HepG2 (cell line): ENCODE data around the gene CTNNA2. TPM values are rescaled to one million over a fixed set of nuclear protein-coding genes. Genes with fewer than 3 reads are reported as not detected.

Experiments
- ATAC-seq: fragments of 200-7000 bp; cut with Tn5 transposase; 3 replicates; pipeline ENCODE4 v1.9.1; 2020; ENCODE audit warnings: mild to moderate bottlenecking, moderate library complexity
- BruUV-seq: library from RNA; stranded (reverse); fragments of 400-500 nt; replicated peaks from 2 replicates; lab custom pipeline; 2021; lab: Mats Ljungman, UMichigan
- CTCF ChIA-PET: fragments of 300-600 bp; formaldehyde crosslinking; extraction: SDS; loops from one replicate; lab custom pipeline; 2021; ENCODE audit warnings: low total read pairs, inconsistent platforms, low intra/inter-chr PET ratio; lab: Yijun Ruan, JAX
- POLR2A ChIA-PET: fragments of 350-600 bp; sonication (Branson Sonifier 250); formaldehyde crosslinking; loops from one replicate; lab custom pipeline; 2020; ENCODE audit warnings: antibody characterized with exemption, inconsistent platforms; lab: Yijun Ruan, JAX
- DNase-seq: peaks from one replicate; pipeline ENCODE4 v3.0.0-alpha.2; 2015; ENCODE audit warnings: low spot score
- FAIRE-seq: peaks from 3 replicates; lab custom pipeline; 2011; peaks lifted over from hg19 to GRCh38; lab: Jason Lieb, UNC
- H2AFZ ChIP-seq: one replicate; pipeline ENCODE4 v1.6.1; 2011; ENCODE audit warnings: low read length, inconsistent platforms
- H3K27ac ChIP-seq: fragments of 300-600 bp; 3 replicates; pipeline ENCODE4 v1.8.0; 2011; ENCODE audit warnings: mixed run types, mild to moderate bottlenecking, mixed read lengths, low read length, inconsistent platforms; ENCODE audit not compliant: insufficient read depth; ENCODE audit errors: extremely low read length
- H3K27me3 ChIP-seq, 2 experiments: fragments of 200-600 bp in 1 of 2; 2 replicates in 1 of 2; 3 replicates in 1 of 2; pipeline versions ENCODE4 v1.6.0 to v1.8.0; 2011; ENCODE audit warnings: low read length in 2 of 2, mild to moderate bottlenecking in 2 of 2, moderate library complexity in 2 of 2, inconsistent platforms in 1 of 2; ENCODE audit not compliant: insufficient read depth in 2 of 2, control insufficient read depth in 1 of 2
- H3K36me3 ChIP-seq, 2 experiments: fragments of 200-600 bp in 1 of 2; replicated peaks in 1 of 2; 2 replicates in 1 of 2; 3 replicates in 1 of 2; pipeline versions ENCODE4 v1.5.1 to v1.8.0; 2011; ENCODE audit warnings: low read length in 2 of 2, inconsistent platforms in 1 of 2; ENCODE audit not compliant: insufficient read depth in 2 of 2, control insufficient read depth in 1 of 2
- H3K4me1 ChIP-seq: 2 replicates; pipeline ENCODE4 v1.5.1; 2012; ENCODE audit warnings: low read length, inconsistent platforms; ENCODE audit not compliant: insufficient read depth
- H3K4me2 ChIP-seq: 2 replicates; pipeline ENCODE4 v1.6.0; 2011; ENCODE audit warnings: low read depth, low read length, inconsistent platforms
- H3K4me3 ChIP-seq, 3 experiments: fragments of 200-600 bp in 1 of 3; sonication (generic), shearing (Covaris generic) in 1 of 3; replicated peaks in 1 of 3; 2 replicates each; pipeline ENCODE4 v1.5.1; 2011 to 2016; ENCODE audit warnings: low read length in 3 of 3, inconsistent platforms in 2 of 3, low read depth in 2 of 3, mild to moderate bottlenecking in 2 of 3, control low read depth in 1 of 3, mixed read lengths in 1 of 3; ENCODE audit not compliant: insufficient read depth in 1 of 3
- H3K79me2 ChIP-seq: one replicate; pipeline ENCODE4 v1.6.1; 2011; ENCODE audit warnings: low read length, inconsistent platforms; ENCODE audit not compliant: insufficient read depth
- H3K9ac ChIP-seq: 2 replicates; pipeline ENCODE4 v1.6.0; 2011; ENCODE audit warnings: mild to moderate bottlenecking, low read depth, low read length, inconsistent platforms; ENCODE audit not compliant: insufficient read depth
- H3K9me3 ChIP-seq: 2 replicates; pipeline ENCODE4 v1.5.1; 2012; ENCODE audit warnings: mild to moderate bottlenecking, low read length
- H4K20me1 ChIP-seq: 2 replicates; pipeline ENCODE4 v1.6.0; 2011; ENCODE audit warnings: inconsistent platforms, mild to moderate bottlenecking, low read length, moderate library complexity; ENCODE audit not compliant: insufficient read depth
- FOXA3 ChIP-seq: IDR thresholded peaks from 2 replicates; pipeline ENCODE4 v1.6.1; 2016; ENCODE audit warnings: missing genetic modification reagents, missing compliant biosample characterization
- KDM6A ChIP-seq: IDR thresholded peaks from 2 replicates; pipeline ENCODE4 v1.6.1; 2016; ENCODE audit warnings: low read depth
- NFE2L1 ChIP-seq: sonication (generic); formaldehyde crosslinking; IDR thresholded peaks from 2 replicates; pipeline ENCODE4 v1.4.0; 2020; ENCODE audit warnings: missing genetic modification reagents, mild to moderate bottlenecking, borderline replicate concordance
- POLR2AphosphoS2 ChIP-seq: IDR thresholded peaks from 2 replicates; pipeline ENCODE4 v1.6.1; 2011; ENCODE audit warnings: low read depth, low read length, improper control_type of control experiment
- SOX5 ChIP-seq: IDR thresholded peaks from 2 replicates; pipeline ENCODE4 v1.6.1; 2016; ENCODE audit warnings: borderline replicate concordance
- ZC3H13 ChIP-seq: sonication (generic); formaldehyde crosslinking; IDR thresholded peaks from 2 replicates; pipeline ENCODE4 v1.8.1; 2023; ENCODE audit warnings: mild to moderate bottlenecking, missing genetic modification reagents, moderate library complexity
- ZNF24 ChIP-seq: fragments of 450-650 bp; IDR thresholded peaks from 2 replicates; pipeline ENCODE4 v1.6.1; 2017; ENCODE audit warnings: antibody characterized with exemption, mild to moderate bottlenecking
- ZNF30 ChIP-seq: sonication (generic); formaldehyde crosslinking; IDR thresholded peaks from 2 replicates; pipeline ENCODE4 v1.5.0; 2020; ENCODE audit warnings: mild to moderate bottlenecking, missing genetic modification reagents
- ZNF563 ChIP-seq: sonication (generic); formaldehyde crosslinking; IDR thresholded peaks from 2 replicates; pipeline ENCODE4 v1.8.0; 2022; ENCODE audit warnings: mild to moderate bottlenecking, moderate library complexity, missing genetic modification reagents
- ZNF83 ChIP-seq: sonication (generic); formaldehyde crosslinking; IDR thresholded peaks from 2 replicates; pipeline ENCODE4 v1.4.0; 2020; ENCODE audit warnings: missing genetic modification reagents, mild to moderate bottlenecking, borderline replicate concordance
- ZNF883 ChIP-seq: sonication (generic); formaldehyde crosslinking; IDR thresholded peaks from 2 replicates; pipeline ENCODE4 v1.5.1; 2020; ENCODE audit warnings: mild to moderate bottlenecking, missing genetic modification reagents; ENCODE audit errors: not compliant biosample characterization
- WGBS: methylation state at CpG from one replicate; pipeline ENCODE4 v1.1.6; 2017; ENCODE audit warnings: low lambda C conversion rate; 5-methylcytosine and 5-hydroxymethylcytosine counted together
- in situ Hi-C: cut with HindIII; loops from 2 replicates; pipeline ENCODE4 v1.10.0; 2017; ENCODE audit warnings: low pct_unique_long_range_greater_than_20kb; ENCODE audit not compliant: extremely low pct_ligation_motif_present
- intact Hi-C: fragments of 100-400 bp; cut with micrococcal nuclease; formaldehyde crosslinking; loops from one replicate; pipeline ENCODE4 v1.10.0; 2022; ENCODE audit not compliant: unreplicated experiment
- polyA plus RNA-seq, 8 experiments: library from polyadenylated mRNA; depleted of rRNA in 3 of 8; stranded (reverse) in 7 of 8; unstranded in 1 of 8; fragments of >200 nt; fragmentation: Illumina TruSeq in 4 of 8; extraction: Trizol in 4 of 8; gene quantifications; 2 replicates each; pipeline versions ENCODE4 v1.2.1 to v1.2.3, GENCODE V29; 2011 to 2016; ENCODE audit warnings: low read depth in 4 of 8, missing spikeins in 1 of 8, mixed read lengths in 1 of 8; ENCODE audit not compliant: insufficient read depth in 1 of 8
- total RNA-seq, 5 experiments: library from RNA; depleted of rRNA; stranded (reverse); fragments of >200 nt; fragmentation: Illumina TruSeq; extraction: Trizol; gene quantifications; 2 replicates each; pipeline ENCODE4 v1.2.3, GENCODE V29; 2016; ENCODE audit warnings: low read depth in 1 of 5
- TF ChIP-seq, protein P1 (sequence below): sonication (generic); formaldehyde crosslinking; IDR thresholded peaks from 2 replicates; pipeline ENCODE4 v1.5.0; 2020; ENCODE audit warnings: mild to moderate bottlenecking, missing genetic modification reagents, moderate library complexity

Gene CTNNA2
- total and polyA plus RNA-seq, 2 of the 13 experiments (the other 11 are each of a cell fraction or from before 2014, with no cell fraction given) = not detected

DNA sequence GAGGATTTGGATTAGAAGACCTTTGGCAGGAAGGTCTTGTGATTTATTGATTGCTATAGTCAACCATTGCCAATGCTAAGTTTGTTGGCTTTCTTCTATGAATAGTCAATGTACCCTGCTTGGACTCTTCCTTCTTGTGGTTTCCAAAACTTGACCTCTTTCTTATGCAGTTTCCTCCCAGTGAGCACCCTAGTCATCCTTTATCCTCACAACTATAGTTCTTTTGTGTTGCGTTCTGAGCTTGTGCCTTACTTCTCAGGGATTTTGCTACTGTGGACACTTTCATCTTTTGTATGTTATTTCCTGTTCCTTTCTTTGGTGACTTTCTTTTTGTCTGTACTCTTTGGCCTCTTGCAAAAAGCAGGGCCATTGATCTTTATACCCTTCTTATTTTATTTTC is 623.5 kb downstream of the CTNNA2 start:
- Histone ChIP-seq H3K4me1 (no peaks in the 10 kb centered on the region), H3K27me3 (no peaks in the 10 kb centered on the region; a peak in 1 of 5 replicates), H3K9me3 (peaks cover 37% of the 10 kb centered on the region; the same call in 1 of the 2 replicates), H2AFZ (no peak overlapping the region), H3K79me2 (no peaks in the 10 kb centered on the region), H4K20me1 (no peaks in the 10 kb centered on the region), H3K36me3 (no peaks in the 10 kb centered on the region), H3K4me3 (no peak overlapping the region), H3K4me2 (no peak overlapping the region), H3K9ac (no peak overlapping the region), H3K27ac (no peak overlapping the region)
- ChIA-PET POLR2A (no interaction called here), CTCF (no interaction called here)
- WGBS = 82% methylated on average over 1 of the region's 1 CpG
- DNase-seq (no peak), ATAC-seq (no peak), FAIRE-seq (no peak)
- in situ Hi-C loops (no loop called here), intact Hi-C loops (no loop called here)
- TF ChIP-seq ZNF83 (CRISPR knock-in tag) (no peak), KDM6A (CRISPR knock-in tag) (no peak), ZC3H13 (CRISPR knock-in tag) (no peak), ZNF30 (CRISPR knock-in tag) (no peak), FOXA3 (CRISPR knock-in tag) (no peak), ZNF883 (CRISPR knock-in tag) (no peak), NFE2L1 (CRISPR knock-in tag) (no peak), SOX5 (CRISPR knock-in tag) (no peak), POLR2AphosphoS2 (no peak), ZNF563 (CRISPR knock-in tag) (no peak), ZNF24 (no peak)
- TF ChIP-seq, protein P1, sequence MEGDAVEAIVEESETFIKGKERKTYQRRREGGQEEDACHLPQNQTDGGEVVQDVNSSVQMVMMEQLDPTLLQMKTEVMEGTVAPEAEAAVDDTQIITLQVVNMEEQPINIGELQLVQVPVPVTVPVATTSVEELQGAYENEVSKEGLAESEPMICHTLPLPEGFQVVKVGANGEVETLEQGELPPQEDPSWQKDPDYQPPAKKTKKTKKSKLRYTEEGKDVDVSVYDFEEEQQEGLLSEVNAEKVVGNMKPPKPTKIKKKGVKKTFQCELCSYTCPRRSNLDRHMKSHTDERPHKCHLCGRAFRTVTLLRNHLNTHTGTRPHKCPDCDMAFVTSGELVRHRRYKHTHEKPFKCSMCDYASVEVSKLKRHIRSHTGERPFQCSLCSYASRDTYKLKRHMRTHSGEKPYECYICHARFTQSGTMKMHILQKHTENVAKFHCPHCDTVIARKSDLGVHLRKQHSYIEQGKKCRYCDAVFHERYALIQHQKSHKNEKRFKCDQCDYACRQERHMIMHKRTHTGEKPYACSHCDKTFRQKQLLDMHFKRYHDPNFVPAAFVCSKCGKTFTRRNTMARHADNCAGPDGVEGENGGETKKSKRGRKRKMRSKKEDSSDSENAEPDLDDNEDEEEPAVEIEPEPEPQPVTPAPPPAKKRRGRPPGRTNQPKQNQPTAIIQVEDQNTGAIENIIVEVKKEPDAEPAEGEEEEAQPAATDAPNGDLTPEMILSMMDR = no peak
- no TSS peak for BruUV-seq
